ENCODE data around the gene POPDC2. TPM values are rescaled to one million over a fixed set of nuclear protein-coding genes. Genes with fewer than 3 reads are reported as not detected.

The POPDC2 gene
- total RNA-seq, 1 donor from 2014 or later, result 1.0 TPM

DNA sequence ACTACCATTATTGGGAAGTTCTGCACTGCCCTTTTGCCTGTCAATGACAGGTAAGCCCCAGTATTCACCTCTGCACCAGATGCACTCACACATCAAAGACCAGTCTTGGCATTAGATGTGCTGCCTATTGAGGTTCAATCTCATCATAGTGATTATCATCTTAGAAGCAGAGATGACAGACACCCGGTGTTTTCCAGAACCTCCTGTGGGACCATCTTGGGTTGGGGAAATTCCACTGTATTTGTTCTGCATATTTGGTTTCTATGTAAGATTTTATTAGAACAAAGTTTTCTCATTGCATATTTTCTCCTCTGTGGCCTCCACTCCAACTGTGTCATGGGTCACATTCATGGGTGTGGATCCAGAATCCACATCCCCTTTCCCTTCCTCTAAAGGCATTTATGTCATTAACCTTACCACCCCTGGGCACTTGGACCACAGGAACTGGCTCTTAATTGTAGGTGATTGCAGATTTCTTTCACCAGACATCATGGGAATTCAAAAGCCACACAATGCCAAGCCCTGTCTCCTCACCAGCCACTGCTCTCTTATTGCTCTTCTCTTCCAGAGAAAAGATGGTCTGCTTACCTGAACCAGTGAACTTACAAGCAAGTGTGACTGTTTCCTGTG is 31.5 kb downstream of the POPDC2 start:
- no peak for DNase-seq (ENCODE audit: low read depth)
- no peak overlapping the region for H3K4me3 ChIP-seq (ENCODE audit: low read depth, low read length)
- no peaks in the 10 kb centered on the region for H3K36me3 ChIP-seq (ENCODE audit: control insufficient read depth, insufficient read depth, low read length)
- H3K27me3 ChIP-seq (ENCODE audit: control insufficient read depth, insufficient read depth, low read length), result no peaks in the 10 kb centered on the region
- TF ChIP-seq, protein P1, sequence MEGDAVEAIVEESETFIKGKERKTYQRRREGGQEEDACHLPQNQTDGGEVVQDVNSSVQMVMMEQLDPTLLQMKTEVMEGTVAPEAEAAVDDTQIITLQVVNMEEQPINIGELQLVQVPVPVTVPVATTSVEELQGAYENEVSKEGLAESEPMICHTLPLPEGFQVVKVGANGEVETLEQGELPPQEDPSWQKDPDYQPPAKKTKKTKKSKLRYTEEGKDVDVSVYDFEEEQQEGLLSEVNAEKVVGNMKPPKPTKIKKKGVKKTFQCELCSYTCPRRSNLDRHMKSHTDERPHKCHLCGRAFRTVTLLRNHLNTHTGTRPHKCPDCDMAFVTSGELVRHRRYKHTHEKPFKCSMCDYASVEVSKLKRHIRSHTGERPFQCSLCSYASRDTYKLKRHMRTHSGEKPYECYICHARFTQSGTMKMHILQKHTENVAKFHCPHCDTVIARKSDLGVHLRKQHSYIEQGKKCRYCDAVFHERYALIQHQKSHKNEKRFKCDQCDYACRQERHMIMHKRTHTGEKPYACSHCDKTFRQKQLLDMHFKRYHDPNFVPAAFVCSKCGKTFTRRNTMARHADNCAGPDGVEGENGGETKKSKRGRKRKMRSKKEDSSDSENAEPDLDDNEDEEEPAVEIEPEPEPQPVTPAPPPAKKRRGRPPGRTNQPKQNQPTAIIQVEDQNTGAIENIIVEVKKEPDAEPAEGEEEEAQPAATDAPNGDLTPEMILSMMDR (IDR thresholded peaks at IDR 0.05; ENCODE audit: insufficient read depth, low read length, poor library complexity, severe bottlenecking), result no peak

- TF ChIP-seq, protein P1 (IDR thresholded peaks at IDR 0.05; ENCODE audit: insufficient read depth, low read length, poor library complexity, severe bottlenecking), result no peak
- Histone ChIP-seq H3K36me3 (ENCODE audit: control insufficient read depth, insufficient read depth, low read length) (no peaks in the 10 kb centered on the region), H3K4me3 (ENCODE audit: low read depth, low read length) (no peak overlapping the region), H3K27me3 (ENCODE audit: control insufficient read depth, insufficient read depth, low read length) (no peaks in the 10 kb centered on the region)
- DNase-seq (ENCODE audit: low read depth), result no peak
These were observed 32.0 kb downstream of the POPDC2 start for GRCh38 chr3:119628390-119628789.

GRCh38 chr3:119627461-119627860 is 32.9 kb downstream of the POPDC2 start:
- Histone ChIP-seq H3K27me3 (ENCODE audit: control insufficient read depth, insufficient read depth, low read length) (no peaks in the 10 kb centered on the region), H3K4me3 (ENCODE audit: low read depth, low read length) (no peak overlapping the region), H3K36me3 (ENCODE audit: control insufficient read depth, insufficient read depth, low read length) (no peaks in the 10 kb centered on the region)
- TF ChIP-seq, protein P1 (IDR thresholded peaks at IDR 0.05; ENCODE audit: insufficient read depth, low read length, poor library complexity, severe bottlenecking), result no peak
- DNase-seq (ENCODE audit: low read depth), result no peak

DNA sequence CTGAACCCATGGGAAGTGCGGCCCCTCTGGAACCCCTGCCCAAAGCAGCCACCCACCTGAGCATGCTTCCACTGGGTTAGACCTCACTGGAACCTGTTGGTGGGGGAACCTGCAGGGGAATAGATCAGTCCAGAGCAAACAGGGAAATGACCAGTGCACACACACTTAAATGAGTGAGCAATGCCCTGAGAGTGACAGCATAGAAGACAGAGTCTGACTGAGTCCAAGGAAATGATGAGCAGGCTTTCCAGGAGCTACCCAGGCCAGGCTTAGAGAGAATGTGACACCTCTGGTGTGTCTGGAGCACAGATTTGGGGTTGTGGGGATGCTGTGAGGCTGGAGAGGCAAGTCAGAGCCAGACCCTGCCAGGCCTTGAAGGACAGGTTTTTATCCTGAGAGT is 34.2 kb downstream of the POPDC2 start:
- Histone ChIP-seq H3K27me3 (ENCODE audit: control insufficient read depth, insufficient read depth, low read length) (no peaks in the 10 kb centered on the region), H3K36me3 (ENCODE audit: control insufficient read depth, insufficient read depth, low read length) (no peaks in the 10 kb centered on the region), H3K4me3 (ENCODE audit: low read depth, low read length) (no peak overlapping the region)
- DNase-seq (ENCODE audit: low read depth), result no peak
- TF ChIP-seq, protein P1 (IDR thresholded peaks at IDR 0.05; ENCODE audit: insufficient read depth, low read length, poor library complexity, severe bottlenecking), result no peak

DNA sequence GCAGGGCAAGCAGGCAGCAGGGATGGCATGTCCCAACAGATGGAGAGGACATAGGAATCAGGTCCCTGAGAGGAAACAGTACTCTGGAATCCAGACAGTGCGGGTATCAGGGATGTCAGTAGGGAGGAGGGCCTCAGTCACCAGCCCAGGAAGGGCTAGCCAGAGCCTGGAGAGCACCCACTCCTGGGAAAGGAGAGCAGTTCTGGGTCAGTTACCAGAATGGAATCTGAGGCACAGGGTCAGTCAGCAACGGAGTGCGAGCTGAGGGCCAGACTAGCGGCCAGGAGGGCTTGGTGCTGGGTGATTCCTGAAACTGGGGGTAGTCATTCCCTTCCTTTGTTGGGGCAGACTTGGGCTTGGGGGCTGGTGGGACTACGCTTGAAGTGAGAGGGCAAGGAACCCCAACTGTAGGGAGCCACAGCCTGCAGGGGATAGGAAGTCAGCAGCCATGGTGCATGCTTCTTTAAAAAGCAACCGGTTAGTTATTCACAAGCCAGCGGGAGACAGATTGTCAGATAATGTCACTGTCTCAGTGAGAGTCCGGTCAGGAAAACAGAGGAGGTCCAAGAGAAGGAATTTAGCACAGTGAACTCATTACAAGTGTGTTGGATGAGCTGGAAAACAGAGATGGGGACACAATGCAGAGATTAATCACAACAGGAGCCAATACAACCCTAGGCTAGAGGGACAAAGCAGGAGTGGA is 34.8 kb downstream of the POPDC2 start:
- no peaks in the 10 kb centered on the region for H3K36me3 ChIP-seq (ENCODE audit: control insufficient read depth, insufficient read depth, low read length)
- TF ChIP-seq, protein P1 (IDR thresholded peaks at IDR 0.05; ENCODE audit: insufficient read depth, low read length, poor library complexity, severe bottlenecking), result no peak
- no peak overlapping the region for H3K4me3 ChIP-seq (ENCODE audit: low read depth, low read length)
- no peaks in the 10 kb centered on the region for H3K27me3 ChIP-seq (ENCODE audit: control insufficient read depth, insufficient read depth, low read length)
- DNase-seq (ENCODE audit: low read depth), result no peak

Data from kidney epithelial cell (primary cell).